ENCODE data around the gene CREB3L2.
A peak's percentile ranks its signal among the peaks of the same experiment; 100 is the strongest.

Gene CREB3L2

DNA sequence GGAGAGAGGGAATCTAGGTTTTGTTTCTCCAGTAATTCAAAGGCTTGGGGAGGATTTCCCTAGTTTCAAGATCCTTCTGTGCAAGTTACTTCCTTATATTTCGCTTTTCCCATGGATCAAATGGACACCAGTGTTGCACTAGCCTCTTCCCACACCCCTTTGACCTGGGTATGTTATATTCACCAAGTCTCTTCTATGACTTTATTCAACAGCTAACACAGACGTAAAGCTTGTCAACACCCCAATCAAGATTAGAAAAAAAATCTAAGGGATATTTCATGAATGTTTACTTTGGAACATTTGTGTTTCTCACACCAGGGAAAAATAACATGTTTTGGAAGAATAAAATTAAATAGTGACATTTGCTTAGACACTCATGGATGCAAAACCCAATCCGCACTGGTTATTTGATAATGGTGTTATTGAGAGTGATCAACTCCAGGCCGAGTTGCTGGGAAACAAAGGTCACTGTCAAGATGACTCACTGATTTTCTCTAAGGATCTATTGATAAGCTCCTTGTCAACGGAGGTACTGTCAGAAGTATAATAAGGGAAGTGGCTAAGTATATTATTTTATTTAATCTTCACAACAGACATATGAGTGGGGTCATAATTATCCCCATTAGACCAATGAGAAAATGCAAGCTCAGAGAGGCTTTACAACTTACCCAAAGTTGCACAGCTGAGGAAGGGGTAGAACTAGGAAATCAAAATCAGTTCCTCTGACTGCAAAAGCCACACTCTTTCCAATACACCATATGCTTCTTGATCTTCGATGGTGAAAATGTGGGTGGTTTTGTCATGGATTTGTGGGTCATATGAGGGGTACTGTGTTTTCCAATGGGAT, 52.2 kb downstream of the CREB3L2 start:
- DNase-seq, result no peak

DNA sequence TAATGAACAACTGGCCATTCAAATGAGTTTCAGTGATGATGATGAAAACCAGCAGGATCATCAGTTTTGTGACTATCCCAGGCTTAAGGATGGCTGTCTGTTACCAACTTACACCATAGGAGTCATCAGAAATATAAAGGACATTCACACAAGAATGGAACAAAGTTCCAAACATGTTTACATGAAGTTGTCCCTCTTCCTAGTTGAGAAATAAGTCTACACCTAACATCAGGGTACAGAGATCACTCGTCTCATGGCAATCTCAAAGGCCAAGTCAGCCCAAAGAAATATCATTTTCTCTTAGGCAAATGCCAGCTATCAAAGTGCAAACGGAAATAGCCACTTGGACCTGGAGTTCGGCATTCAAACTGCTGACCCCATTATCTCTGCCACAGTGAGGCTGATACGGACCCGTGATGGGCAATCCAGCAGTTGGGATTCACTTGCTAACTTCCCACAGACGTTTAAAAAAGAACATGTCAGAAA, 53.0 kb downstream of the CREB3L2 start:
- no peak for DNase-seq

DNA sequence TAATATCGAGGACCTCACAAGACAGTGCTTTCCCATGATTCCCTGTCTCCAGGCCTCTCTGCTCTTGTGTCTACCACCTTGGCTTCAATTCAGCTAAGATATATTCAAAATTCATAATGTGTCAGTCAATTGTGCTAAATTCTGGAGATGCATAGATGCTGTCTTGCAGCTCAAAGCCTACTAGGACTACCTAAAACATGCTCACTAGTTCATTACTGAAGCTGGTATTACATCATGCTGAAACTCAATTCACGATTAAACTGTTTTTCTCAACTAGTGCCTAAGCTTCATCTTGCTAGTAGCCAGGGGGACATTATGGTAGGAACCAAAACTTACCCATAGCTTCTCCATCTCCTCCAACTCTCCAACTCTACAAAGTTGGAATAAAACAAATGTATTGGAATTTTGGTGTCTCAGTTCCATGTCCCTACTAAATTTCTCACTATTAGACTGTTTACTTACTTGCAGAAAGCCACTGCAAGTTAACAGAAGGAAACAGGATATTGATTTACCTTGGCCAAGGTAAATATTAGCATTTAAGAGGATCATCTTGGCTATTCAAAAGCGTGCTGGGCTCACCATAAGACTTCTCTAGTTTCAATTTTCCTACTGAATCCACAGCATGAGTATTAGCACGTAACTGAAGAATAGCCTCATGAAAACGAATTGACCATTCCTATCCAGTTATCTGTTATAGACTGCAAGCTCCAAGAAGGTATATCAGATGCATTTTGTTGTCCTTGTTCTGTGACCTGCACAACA, 53.6 kb downstream of the CREB3L2 start:
- DNase-seq, result no peak

DNA sequence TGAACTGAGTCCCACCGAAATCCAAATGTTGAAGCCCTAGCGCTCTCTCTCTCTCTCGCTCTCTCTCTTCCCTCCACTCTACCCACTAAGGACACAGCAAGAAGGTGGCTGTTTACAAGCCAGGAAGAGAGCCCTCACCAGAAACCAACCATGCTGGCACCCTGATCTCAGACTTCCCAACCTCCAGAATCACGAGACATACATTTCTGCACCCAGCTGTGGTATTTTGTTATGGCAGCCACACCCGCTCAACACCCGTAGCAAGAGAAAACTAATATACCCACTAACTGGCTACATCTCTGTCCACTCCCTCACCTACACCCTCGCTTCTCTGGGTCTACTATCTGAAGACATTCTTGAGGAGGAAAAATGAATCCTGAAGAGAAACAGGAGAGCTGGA, 54.8 kb downstream of the CREB3L2 start:
- no peak for DNase-seq

DNA sequence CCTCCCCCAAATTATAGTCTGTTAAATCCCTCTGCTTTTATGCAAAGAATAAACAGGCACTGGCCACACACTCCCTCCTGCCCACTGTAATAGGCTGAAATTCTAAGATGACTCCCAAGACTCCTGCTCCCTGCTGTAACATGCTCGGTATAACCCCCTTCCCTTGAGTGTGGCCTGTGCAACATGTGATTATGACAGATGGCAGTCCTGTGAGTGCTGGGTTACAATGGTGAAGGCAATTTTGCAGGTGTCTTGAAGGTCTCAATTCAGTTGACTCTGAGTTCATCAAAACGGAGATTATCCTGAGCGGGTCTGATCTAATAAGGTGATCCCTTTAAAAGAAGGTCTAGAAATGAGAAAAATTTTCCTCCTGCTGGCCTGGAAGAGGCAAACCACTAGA, 55.9 kb downstream of the CREB3L2 start:
- no peak for DNase-seq

DNA sequence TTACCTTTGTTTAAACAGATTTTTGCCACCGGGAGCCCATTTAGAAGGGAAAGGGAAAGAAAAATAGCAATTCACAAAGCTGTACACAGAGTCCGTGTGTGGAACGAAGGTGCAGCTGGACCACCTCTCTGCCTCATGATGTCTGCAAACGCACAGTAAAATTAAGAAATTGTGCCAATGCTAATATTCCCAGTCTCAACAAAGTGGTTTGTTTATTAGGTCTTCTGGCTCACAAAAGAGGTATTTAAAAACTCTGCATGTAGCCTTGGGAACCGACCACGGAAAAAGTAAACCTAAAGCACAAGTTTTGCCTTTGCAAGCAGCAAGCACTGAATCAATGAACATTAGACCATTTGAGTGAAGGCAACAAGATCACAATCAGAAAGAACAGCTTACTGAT, 57.7 kb downstream of the CREB3L2 start:
- no peak for DNase-seq

DNA sequence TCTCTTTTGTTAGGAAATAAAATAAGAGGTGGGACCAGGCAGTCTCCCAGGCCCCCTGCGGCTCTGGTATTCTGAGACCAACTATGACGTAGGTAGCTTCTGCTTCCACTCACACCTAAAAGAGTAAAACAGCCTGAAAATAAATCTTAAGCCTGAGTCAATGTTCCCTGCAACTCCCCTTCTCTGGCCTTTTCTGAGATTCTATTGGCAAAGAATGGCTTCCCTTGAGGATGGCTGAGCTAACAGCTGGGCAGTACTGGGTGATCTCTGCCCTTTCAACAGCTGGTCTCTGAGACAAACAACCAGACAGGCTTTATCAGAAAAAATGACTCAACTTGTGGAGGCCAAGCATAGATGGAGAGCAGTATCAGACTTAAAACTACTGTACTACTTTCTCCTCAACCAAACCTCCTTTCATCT, 58.7 kb downstream of the CREB3L2 start:
- DNase-seq, result peak; percentile 43

DNA sequence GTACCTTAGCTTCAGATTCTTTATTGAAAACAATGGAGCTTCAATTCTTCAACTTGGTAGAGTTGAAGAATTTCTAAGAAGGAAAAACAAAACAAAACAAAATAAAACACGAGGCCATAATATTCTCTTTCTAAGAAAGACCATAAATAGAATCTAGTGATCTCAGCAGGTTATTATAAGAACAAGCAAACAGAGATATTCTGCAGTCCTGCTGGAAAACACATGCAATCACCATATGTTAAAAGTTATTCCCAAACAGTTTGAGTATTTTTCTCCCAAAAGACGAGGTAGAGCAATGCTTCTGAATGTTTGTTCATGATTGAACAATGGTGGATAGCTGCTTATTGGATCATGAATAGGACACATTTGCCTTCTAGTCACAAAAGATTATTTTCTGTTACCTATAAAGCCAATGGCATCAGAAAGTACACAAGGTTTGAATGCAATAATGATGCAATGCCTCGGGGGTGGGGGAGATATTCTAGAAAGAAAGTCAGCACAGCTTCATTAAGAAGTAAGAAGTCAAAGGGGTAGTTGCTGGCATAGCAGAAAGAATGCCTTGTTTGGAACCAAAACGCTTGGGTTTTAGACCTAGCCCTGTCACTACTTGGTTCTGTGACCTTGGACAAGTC, 59.3 kb downstream of the CREB3L2 start:
- no peak for DNase-seq

DNA sequence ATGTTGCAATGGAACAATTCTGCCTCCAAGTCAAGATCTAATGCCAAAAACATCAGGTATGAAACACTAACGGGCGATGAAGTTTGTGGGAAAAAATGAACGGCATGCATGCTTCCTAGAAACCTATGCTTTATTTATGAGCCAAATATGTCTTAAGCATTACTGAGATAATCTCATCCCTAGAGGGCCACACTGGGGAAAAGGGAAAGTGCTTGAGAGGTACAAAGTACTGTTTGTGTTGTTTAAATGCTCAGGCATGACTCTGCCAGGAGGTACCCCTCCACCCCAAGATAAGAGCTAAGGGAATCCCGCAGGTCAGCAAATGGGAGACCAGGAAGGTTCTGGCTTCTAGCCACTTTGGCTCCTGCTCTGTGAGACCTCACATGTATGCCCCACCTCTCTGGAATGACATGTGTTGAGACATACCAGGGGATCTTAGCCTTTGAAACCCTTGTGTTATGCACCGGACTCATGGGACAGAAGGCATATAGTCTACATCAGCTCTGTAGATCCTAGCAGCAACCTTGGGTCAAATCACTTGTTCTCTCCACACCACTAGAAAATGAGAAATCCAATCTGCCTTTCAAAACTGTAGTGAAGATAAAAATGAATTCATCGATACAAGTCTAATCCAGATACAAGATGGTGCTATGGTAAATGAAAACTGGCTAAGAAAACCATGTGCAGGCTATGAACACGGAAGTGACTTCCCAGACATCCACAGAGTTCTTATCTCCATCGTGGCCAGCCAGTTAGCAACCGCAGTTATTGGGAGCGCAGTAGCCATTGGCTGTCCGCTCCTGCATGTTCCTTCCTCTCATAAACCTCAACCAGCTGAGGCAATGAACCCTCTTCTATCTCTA, 61.0 kb downstream of the CREB3L2 start:
- DNase-seq, result no peak

DNA sequence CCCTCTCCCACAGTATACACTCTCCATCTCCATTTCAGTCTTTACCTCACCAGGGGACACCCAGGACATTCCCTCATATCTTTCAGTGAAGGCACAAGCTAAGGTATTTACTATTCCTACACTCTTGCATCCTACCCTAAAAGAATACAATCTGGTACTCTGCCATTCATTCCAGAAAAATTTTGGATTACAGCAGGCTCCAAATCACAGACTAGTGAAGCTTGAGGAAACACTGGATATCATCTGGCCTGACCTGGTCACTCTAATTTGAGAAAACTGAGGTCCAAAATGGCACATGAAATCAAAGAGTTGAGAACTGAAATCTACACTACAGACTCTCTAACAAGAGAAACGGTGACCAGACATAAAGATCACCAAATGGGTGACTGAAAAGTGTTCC, 61.7 kb downstream of the CREB3L2 start:
- DNase-seq, result no peak

DNA sequence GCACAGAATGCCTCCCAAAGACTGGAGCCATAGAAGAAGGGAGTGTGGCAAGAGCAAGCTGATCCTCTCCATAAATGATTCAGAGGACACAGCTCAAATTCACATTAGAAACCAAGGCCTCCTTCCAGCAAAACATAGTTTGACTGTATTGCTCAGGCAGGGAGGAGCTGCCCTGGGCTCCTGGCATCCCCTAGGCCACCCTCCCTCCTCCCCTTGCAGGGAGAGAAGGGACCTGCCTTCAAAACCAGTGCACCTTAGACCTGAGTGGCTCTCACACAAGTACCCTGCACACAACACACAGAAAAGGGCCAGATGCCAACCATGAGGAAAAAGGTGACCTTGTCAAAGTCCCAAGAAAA, 64.7 kb downstream of the CREB3L2 start:
- no peak for DNase-seq

DNA sequence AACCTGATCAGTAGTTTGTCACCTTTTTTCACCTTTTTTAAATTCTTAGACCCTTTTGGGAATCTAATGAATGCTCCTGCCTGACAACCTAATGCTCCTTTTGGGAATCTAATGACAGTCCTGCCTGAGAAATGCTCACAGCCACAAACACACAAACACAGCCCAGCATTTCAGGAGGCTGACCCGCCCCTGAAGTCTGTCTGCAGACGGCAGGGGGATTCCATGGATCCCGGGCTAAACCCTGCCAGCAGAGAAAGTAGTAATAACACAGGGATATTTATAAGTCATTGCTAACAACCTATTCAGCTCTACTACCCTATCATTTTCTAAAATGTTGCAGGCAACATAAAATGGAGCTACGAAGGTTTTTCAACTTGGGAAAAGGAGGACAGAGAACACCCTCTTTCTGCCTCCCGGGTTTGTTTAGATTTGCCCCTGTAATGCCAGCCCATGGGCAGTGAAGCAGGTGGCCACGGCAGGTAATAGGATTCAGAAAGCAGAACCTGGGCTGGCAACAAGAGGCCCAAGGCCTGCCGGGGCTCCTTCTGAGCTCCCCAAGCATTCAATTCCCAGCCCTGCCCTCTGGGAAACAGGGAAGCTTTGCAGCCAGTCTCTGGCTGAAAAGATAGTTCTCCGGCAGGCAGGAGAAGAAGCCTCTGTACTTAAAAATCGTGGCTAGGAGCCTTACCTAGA, 65.2 kb downstream of the CREB3L2 start:
- DNase-seq, result no peak

DNA sequence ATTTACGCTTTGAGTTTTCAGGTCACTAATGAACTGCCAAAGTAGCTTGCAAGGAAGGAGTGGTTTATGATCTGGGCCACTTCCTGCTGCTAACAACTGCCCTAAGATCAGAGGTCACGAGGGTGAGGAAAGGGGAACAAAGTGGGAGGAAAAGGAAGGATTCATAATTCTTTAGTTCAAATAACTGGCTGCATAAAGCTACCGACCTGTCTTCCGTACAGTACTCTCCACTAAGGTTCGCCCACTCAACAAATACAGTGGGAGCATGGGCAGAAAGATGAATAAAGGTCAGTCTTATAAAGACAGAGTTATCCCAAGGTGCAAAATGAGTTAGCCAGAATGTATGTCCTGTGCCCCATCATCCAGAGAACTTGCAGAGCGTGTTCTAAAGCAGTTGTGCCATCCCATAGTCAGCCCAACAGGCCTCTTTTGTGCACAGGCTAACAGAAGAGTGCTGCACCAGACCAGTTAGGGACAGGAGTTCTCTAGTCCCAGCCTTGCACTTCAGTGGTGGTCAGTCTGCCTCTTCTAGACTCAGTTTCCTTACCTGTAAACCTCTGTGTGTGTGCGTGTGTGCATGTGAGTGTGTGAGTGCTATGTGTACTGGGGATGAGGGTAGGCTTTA, 65.9 kb downstream of the CREB3L2 start:
- peak; percentile 71 for DNase-seq

DNA sequence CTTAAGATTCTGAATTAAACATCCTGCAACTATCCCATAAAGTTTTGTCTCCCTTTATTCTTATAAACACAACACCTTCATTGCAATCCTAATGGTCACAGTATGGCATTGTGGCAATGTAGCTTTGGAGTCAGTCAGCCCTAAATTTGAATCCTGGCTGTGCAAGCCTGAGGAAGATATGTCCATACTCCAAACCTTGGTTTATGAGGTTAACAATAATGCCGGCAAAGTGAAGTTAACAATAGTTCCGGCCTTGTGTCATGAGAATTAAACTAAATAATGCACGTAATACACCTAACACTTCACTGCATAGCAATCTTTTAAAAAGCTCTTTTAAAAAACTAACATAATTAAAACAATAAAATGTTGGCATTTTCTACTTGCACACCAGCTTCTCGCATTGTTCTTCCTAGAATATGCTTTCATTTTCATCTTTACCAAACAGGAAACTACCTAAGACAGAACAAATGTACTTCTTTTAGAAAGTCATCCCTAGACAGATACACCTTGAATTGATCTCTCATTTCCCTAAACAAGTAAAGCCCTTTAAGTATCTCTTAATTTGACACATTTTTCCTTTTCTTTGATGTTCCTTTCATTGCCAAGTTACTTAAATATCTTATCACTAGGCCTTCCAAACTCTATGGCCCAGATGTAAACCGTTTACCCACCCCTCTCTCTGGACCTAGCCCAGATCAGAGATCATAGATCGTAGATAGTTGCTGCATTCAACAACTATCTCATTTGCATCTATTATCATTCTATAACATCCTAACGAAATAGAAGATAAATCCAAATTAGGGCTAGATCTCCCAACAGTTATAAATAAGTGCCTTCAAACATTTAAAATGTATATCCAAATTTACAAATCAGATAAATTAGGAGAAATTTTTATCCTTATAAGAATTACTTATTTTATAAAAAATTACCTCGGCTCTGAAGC, 66.7 kb downstream of the CREB3L2 start:
- peak; percentile 42 for DNase-seq

DNA sequence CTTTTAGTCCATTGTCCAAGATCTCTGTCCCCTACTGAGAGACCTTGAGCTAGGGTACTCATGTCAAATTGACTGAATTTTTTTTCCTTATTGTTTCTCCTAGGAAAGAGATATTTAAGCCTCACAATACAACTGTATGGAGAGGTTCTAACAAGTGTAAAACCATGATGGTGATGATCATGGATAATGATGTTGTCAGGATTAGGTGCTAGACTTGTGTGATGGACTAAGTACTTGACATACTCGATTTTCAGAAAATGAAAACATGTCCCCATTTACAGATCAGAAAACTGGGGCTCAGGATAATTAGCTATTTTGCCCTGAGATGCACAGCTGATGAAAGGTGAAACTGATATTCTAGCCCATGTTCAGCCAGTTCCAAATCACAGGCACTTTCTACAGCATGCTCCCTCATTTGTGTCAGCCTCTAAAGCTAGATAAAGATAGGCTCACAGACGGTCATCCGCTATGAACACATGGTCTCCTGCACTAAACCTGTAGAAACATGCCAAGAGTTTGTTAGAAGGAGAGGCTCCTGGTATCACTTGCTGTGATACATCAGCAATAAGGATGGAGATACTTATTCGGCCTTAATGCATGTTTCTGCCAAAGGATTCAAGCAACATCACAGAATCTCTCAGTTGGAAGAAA, 67.6 kb downstream of the CREB3L2 start:
- DNase-seq, result peak; percentile 56

DNA sequence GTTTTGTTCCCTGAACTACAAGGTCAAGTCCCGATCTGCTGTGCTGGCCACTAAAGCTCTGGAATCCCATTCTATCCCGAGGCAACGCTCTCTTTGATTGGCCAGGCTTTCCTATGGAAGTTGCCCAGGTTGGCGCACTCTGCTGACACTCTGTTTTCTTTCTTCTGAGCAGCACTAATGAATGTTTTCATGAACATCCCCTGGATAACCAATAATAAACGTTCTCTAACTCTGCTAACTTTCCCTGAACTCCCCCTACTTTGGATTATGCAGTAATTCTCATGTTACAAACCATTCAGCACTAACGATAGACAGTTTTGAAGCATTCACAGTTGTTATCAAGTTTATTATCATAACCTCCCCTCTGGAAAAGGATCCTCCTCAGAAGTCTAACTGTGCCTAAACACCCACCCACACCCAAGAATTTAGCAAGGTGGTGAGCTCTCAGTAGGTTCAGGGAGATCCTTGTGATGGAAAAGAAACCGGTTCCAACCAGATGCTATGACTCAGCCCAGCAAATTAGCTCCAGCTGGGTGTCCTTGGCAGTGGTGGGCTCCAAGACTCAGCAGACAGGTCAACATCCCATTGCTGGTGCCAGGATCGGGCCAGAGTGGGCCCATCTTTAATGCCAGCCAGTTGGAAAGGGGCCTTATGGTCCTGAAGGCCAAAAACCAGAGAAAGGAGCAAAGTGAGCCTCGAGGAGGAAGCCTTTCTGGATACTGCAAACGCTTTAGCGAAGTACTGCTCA, 68.4 kb downstream of the CREB3L2 start:
- DNase-seq, result peak; percentile 69

DNA sequence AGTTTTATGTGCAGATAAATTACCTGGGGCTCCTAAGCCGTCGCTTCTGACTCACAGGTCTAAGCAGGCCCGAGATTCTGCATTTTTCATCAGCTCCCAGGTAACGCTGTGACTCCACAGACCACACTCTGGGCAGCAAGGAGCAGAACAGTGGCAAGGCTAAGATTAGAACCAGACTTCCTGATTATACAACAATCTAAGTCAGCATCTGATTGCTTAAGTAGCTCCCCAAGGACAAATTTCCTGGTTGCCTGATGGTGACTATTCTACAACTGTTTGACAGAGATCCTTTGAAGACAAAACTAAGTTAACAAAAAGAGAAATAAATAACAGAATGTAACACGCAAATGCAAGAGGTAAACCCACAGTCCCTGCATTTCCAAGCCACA, 69.0 kb downstream of the CREB3L2 start:
- DNase-seq, result peak; percentile 13

DNA sequence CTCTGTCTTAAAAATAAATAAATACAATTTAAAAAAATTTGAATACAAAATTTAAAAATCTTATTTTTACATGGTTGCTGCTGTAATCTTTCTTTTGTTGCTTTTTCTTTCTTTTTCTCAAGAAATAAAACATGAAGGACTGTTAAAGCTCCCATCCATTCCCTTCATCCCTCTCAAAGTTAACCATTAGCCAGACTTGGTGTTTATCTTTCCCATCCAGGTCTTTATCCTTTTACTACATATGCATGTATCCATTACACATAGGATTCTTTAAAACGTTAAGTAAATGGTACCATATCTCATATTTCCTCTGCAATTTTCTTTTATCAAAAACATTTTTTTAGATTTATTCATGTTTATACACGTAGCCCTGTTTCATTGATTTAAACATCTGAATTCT, 70.1 kb downstream of the CREB3L2 start:
- no peak for DNase-seq

DNA sequence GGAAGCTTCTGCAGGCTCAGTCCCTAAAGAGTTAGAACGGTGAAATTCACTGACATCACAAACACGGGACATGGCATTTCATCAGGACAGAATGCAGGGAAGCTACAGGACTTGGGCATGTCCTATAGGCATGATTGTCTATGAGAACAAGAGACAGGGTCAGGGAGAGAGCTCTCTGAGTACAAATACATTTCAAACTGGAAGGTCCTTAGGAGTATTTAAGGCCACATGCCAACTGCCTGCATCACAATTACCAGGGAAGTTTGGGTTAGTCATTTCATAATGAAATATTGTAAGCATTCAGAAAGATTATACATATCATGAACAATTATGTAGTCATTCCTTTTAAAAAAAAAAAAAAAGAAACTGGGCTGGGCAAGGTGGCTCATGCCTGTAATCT, 71.3 kb downstream of the CREB3L2 start:
- no peak for DNase-seq

Measured in hematopoietic multipotent progenitor cell treated with erythropoietin and hydrocortisone succinate and interleukin-3 and kit ligand, for 8 days (in vitro differentiated cells).